C1 segment of cervical spinal cord (tissue), 14 donors: ENCODE data around the gene TAAR5.
"Not testable (repeated sequence)": the region's sequence is repeated elsewhere in the genome, so short reads cannot be mapped to it uniquely, and the experiment has no call there.

Source experiments
- DNase-seq, 14 donors: peaks; one replicate each; lab custom pipeline; 2025; lab: John Stamatoyannopoulos, UW

TAAR5 gene, protein sequence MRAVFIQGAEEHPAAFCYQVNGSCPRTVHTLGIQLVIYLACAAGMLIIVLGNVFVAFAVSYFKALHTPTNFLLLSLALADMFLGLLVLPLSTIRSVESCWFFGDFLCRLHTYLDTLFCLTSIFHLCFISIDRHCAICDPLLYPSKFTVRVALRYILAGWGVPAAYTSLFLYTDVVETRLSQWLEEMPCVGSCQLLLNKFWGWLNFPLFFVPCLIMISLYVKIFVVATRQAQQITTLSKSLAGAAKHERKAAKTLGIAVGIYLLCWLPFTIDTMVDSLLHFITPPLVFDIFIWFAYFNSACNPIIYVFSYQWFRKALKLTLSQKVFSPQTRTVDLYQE

DNA sequence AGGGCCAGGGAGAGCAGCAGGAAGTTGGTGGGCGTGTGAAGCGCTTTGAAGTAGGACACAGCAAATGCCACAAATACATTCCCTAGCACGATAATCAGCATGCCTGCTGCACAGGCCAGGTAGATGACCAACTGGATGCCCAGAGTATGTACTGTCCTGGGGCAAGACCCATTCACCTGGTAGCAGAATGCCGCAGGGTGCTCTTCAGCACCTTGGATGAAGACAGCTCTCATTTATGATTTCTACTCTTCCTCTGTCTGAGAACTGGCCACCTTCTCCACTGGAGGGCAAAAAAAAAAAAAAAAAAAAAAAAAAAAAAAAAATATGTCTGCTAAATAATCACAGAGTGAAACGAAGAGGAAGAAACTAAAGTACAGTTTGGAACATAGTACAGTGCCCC lies at the start of gene TAAR5:
TSS of gene TAAR5 (minus strand) at position 288 of the 400 bp plus-strand sequence. CDS start at position 233, 55 bp downstream.
- no peak for DNase-seq

DNA sequence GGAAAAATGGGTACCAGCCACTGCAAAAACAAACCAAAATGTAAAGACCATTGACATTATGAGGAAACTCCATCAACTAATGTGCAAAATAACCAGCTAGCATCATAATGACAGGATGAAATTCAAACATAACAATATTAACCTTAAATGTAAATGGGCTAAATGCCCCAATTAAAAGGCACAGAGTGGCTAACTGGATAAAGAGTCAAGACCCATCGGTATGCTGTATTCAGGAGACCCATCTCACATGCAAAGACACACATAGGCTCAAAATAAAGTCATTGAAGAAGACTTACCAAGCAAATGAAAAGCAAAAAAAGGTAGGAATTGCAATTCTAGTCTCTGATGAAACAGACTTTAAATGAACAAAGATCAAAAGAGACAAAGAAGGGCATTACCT lies 47.6 kb upstream of the TAAR5 start:
- DNase-seq = not testable (repeated sequence)

DNA sequence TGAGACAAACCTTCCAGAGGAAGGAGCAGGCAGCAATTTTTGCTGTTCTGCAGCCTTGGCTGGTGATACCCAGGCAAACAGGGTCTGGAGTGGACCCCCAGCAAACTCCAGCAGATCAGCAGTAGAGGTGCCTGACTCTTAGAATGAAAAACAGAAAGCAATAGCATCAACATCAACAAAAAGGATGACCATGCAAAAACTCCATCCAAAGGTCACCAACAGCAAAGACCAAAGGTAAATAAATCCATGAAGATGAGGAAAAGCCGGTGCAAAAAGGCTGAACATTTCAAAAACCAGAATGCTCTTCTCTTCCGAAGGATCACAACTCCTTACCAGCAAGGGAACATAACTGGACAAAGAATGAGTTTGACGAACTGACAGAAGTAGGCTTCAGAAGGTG lies 46.4 kb upstream of the TAAR5 start:
- not testable (repeated sequence) for DNase-seq

DNA sequence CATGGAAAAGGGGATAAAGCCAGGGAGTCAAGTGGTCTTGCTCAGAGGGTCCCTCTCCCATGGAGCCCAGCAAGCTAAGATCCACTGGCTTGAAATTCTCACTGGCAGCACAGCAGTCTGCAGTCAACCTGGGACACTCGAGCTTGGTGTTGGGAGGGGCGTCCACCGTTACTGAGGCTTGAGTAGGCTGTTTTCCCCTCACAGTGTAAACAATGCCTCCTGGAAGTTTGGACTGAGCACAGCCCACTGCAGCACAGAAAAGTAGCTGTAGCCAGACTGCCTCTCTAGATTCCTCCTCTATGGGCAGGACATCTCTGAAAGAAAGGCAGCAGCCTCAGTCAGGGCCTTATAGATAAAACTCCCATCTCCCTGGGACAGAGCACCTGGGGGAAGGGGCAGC lies 45.7 kb upstream of the TAAR5 start:
- DNase-seq = not testable (repeated sequence)

GRCh38 chr6:132634796-132635195 lies 45.3 kb upstream of the TAAR5 start:
- no peak for DNase-seq

DNA sequence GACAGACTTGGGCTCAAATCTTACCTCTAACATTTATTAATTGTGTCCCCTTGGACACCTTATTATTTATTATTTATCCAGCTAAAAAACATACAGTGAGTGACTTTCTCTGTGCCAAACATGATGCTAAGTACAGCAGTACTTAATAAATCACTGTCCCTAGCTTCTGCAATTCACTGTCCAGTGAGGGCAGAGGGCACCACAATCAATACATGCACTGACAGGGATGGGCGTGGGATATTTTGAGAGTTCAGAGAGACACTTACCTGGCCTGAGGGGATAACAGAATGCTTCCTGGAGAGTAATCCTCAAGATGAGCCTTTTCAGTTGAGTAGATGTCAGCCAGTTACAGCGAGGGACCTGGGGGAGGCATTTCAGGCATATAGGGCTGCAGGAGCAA lies 43.8 kb upstream of the TAAR5 start:
- DNase-seq = no peak

DNA sequence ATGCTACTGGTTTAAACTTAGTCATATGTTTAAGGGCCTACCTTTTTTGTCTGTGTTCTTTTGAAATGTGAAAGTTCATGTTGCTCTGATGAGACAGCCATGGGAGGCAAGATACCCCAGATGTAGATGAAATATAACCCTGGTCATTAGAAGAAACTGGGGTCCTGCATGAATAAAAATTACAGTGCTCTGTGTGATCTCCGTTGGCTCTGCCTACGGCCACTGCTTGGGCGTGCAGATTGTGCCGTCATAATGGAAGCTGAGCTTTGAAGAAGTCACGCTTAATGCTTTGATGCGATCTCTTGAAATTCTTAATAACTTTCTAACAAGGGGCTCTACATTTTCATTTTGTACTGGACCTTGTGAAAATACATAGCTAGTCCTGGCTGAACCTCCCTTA lies 34.6 kb upstream of the TAAR5 start, which contains the start of gene TAAR2:
TSS of gene TAAR2 (minus strand) at position 101 of the 400 bp plus-strand sequence. CDS start at position 101, 0 bp downstream.
- DNase-seq = no peak

- DNase-seq = no peak
Measured at GRCh38 chr6:132623106-132623845, 33.7 kb upstream of the TAAR5 start.

- DNase-seq = no peak
Measured at GRCh38 chr6:132616677-132617076, 27.1 kb upstream of the TAAR5 start.

- DNase-seq = no peak
Measured at GRCh38 chr6:132614554-132614953, 25.0 kb upstream of the TAAR5 start.

DNA sequence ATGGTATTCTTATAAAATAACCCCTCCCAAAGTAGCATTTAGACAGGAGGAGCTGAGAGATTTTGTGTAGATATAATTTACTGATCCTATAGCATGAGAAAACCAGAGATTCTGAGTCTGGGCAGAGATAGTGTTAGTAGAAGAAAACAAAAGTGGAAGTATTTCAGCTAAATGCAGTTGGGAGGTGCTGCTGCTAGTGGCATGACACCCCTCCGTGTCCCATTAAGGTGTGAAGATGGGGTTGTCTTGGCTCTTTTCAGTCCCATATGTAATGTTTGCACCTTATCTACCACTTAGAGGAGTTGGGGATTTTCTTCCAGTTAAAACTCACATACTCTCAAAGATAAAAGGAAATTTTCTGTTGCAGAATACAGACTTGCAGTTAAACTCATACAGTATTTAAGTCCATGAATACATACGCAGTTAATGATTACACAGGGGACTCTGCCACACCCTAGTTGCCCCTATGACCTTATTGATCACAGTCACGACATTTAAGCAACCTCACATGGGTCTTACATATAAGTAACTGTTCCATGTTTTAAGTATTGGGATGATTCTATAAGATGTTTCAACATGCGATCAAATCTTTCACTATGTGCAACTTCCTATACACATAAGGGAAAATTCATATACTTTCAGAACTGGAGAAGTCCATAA lies 23.0 kb upstream of the TAAR5 start:
- no peak for DNase-seq

DNA sequence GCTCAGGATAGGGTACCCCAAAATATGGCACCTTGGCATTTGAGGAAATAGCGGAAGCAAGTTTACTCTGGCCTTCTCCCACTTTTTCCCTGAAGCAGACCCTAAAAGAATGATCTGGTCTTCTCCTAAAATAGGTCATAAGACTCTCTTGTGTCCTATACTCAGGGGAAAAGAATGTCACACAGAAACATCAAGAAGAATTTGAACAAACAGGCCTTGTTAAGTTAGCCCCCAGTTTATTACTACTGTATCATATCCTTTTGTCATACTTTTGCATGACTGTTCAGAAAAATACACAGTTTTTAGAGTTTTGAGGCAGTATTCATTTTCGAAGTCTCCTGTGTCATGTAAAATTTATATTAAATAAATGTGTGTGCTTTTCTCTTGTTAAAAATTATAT lies 22.1 kb upstream of the TAAR5 start:
- no peak for DNase-seq

DNA sequence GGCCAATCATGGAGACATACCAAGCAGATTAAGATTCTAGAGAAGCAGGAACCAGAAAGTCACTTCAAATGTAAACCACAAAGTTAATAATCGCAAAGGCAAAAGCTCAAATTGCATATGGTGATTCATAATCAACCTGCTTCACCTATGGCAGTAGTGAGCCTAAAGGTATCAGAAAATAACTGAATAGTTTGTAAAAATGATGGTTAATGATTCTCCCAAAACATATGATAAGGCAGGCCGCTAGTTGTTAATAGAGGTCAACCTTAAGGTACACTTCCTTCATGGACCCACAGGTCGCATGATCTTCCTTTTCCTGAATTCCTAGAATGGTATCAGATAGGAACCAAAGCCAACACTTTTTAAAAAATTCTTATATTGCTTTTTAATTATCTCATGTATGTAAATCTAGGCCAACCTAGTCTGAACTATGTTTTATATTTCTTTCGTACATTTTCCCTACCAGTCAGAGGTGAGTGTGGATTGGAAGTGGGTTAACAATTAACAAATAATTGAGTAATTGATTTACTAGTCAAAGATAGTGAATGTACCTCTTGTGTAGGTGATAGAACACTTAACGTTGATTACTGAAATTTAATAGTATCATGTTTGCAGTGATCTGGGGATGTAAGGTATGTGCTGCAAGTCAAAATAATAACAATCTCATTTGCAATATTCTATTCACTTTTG lies 18.1 kb upstream of the TAAR5 start:
- DNase-seq = no peak

DNA sequence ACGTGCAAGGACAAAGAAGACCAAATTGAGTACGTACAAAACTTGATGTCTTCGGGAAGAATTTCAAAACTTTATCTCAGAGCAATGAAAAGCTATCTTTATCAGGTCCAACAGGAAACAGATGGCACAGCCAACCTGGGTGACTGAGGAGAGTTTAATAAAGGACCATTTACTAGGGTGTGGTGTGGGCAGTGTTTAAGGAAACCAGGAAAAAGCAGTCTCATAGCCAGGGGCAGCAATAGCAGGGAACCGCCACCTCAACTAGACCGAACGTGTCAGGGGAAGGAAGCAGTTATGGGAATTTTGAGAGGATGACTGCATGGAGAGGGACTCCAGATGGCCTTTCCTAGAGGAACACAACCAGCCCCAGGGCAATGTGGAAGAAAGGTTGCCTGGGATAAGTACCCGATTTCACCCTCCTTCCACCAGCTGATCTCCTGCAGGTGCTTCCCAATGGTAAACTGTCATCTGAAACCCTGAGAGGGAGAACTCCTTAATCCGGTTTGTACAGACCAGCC lies 15.2 kb upstream of the TAAR5 start:
- no peak for DNase-seq

DNA sequence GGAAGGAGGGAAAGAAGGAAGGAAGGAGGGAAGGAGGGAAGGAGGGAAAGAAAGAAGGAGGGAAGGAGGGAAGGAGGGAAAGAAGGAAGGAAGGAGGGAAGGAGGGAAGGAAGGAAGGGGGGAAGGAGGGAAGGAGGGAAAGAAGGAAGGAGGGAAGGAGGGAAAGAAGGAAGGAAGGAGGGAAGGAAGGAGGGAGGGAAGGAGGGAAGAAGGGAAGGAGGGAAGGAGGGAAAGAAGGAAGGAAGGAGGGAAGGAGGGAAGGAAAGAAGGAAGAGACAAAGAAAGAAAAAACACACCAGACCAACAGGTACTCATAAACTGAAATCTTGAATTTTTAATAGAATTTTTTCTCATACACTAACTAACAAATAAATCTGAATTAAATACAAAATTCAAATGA lies 11.4 kb upstream of the TAAR5 start:
- DNase-seq = not testable (repeated sequence)

- DNase-seq = no peak
Measured at GRCh38 chr6:132598473-132598872, 8.9 kb upstream of the TAAR5 start.

DNA sequence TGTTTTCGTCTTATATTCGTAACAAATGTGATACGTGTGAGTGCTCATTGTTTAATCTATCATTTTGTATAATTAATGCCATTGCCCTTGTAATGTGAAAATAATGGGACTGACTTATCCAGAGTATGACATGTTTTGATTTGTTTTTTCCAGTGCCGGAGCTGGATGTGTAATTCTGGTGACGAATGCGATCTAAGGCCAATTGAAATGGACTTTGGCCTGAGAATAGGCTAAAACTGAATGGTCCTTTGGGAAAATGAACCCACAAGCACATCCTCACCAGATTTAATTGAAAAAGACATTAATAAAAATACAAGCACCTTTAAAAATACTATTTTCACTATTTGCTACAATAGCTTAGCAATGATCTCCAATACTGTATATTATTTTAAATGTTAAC lies 6.7 kb upstream of the TAAR5 start:
- no peak for DNase-seq

GRCh38 chr6:132592855-132593254 lies 3.3 kb upstream of the TAAR5 start:
- no peak for DNase-seq

- DNase-seq = no peak
Measured at GRCh38 chr6:132590362-132590761, 821 bp upstream of the TAAR5 start.

DNA sequence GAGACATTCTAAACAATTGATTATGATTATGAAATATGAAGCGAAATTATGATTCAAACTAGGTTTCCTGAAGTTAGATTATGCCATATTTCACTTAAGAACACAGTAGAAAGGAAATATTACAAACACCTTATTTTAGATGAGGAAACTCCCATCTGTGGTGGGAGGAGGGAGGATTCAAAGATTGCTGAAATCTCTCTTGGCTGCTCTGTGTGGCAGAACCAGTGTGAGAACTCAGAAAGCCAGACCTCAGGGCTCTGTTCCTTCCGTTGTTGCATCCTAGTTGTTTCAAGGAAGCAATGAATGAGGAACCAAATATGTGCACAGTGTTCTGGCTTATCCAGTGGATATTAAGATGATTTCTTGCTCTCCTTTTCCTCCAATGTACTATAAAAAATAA lies 2.1 kb downstream of the TAAR5 start:
- DNase-seq = no peak

DNA sequence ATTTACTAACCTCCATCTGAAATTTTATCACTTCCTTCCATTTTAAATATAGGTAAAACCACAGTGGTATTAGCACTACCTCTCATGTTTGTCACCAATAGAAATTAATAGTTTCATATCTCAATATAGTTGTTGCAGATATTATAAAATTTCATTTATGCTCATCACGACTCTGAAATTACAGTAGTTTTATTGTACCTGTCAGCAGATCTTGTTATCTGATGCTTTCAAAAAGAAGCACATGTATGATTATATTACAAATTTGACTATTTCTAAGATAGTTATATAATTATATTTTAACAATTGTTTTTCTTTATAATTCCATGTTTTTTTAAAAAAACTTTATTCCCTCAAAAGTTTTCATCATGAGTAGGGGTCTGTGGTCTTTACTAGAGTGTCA lies 4.8 kb downstream of the TAAR5 start:
- DNase-seq = no peak

DNA sequence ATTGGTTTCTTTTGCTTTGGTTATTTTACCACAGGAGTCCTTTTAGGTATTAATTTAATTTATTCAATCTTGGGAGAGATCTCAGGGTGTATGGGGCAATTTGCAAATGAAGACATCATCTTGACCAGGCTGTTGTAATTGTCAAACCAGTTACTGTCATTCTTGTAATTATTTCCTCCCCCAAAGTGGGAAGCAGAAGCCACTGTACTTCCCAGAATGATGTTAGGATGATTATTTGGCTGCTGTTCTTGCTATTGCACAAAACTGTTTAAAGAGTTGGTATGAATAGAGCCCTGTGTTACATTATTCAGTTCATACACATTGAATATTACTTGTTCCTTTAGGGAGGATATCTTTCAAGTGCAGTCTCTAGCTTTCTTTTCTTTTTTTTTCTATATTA lies 17.8 kb downstream of the TAAR5 start:
- DNase-seq = no peak
